Thoracic aorta (tissue), 2 donors: ENCODE results near the gene ASIC3. TPM values are rescaled to one million over a fixed set of nuclear protein-coding genes. Genes with fewer than 3 reads are reported as not detected.
"Not testable (repeated sequence)": the region's sequence is repeated elsewhere in the genome, so short reads cannot be mapped to it uniquely, and the experiment has no call there.

Experiments
- ATAC-seq: fragments of 150-250 bp; one replicate; pipeline ENCODE4 v1.8.0; 2017; ENCODE audit warnings: low read depth; ENCODE audit not compliant: insufficient number of reproducible peaks, low FRiP score
- DNase-seq: peaks from one replicate; pipeline ENCODE4 v3.0.0-alpha.2; 2020; ENCODE audit warnings: low spot score
- H3K27ac ChIP-seq, 2 donors: fragments of 200-600 bp; sonication (generic); 1 replicate in 1 of 2; 2 replicates in 1 of 2; pipeline ENCODE4 v1.5.1; 2016; ENCODE audit warnings: mild to moderate bottlenecking in 2 of 2, moderate library complexity in 2 of 2
- H3K27me3 ChIP-seq: fragments of 200-600 bp; sonication (generic); replicated peaks from 2 replicates; pipeline ENCODE4 v1.6.0; 2016; ENCODE audit warnings: mild to moderate bottlenecking; ENCODE audit not compliant: insufficient read depth
- H3K36me3 ChIP-seq: fragments of 200-600 bp; sonication (generic); one replicate; pipeline ENCODE4 v1.5.1; 2016
- H3K4me1 ChIP-seq, 2 donors: fragments of 200-600 bp; sonication (generic); 1 replicate in 1 of 2; 2 replicates in 1 of 2; pipeline versions ENCODE4 v1.5.1 to v1.6.0; 2016; ENCODE audit warnings: low read depth in 2 of 2, mild to moderate bottlenecking in 1 of 2; ENCODE audit not compliant: control insufficient read depth in 1 of 2
- H3K4me3 ChIP-seq: fragments of 200-600 bp; sonication (generic); 2 replicates; pipeline ENCODE4 v1.5.1; 2016; ENCODE audit warnings: mild to moderate bottlenecking
- H3K9me3 ChIP-seq: fragments of 200-600 bp; sonication (generic); 2 replicates; pipeline ENCODE4 v1.5.1; 2016
- total RNA-seq, 2 donors: library from RNA; depleted of rRNA; stranded (reverse); fragments of >200 nt; gene quantifications; one replicate each; pipeline versions ENCODE4 v1.1.0 to v1.2.3, GENCODE V29; 2016
- TF ChIP-seq, protein P1 (sequence below): fragments of 200-600 bp; sonication (generic); IDR thresholded peaks from one replicate; pipeline ENCODE4 v1.5.1; 2019; ENCODE audit warnings: antibody characterized with exemption

The ASIC3 gene
- total RNA-seq, 2 donors from 2014 or later = 2.0 to 2.8 TPM

DNA sequence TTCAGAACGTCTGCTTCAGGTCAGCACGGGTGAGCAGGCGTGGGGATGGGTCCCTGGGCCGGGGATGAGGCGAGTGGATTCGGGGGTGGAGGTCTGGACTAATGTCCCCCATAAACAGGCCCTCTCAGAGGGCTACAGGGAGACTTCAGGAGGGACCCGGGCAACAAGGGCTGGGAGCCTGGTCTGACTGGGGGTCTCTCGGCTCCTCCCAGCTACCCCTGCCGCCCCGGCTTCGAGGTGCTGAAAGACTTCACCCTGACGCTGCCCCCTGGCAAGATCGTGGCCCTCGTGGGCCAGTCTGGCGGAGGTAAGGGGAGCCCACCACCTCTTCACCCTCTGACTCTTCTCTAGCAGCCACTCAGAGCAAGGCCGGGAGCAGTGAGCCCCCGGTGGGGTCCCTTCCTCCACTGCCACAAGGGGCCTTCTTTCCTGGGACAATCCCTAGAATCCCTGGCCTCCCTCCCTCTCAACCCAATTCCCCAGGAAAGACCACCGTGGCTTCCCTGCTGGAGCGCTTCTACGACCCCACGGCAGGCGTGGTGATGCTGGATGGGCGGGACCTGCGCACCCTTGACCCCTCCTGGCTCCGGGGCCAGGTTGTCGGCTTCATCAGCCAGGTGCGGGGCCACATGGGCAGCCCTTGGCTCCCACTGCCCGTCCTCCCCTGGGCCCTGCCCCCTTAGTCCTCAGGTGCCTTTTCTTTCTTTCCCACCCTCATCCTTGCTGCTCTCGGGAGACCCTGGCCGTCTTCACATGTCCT lies 7.5 kb upstream of the ASIC3 start:
- TF ChIP-seq, protein P1, sequence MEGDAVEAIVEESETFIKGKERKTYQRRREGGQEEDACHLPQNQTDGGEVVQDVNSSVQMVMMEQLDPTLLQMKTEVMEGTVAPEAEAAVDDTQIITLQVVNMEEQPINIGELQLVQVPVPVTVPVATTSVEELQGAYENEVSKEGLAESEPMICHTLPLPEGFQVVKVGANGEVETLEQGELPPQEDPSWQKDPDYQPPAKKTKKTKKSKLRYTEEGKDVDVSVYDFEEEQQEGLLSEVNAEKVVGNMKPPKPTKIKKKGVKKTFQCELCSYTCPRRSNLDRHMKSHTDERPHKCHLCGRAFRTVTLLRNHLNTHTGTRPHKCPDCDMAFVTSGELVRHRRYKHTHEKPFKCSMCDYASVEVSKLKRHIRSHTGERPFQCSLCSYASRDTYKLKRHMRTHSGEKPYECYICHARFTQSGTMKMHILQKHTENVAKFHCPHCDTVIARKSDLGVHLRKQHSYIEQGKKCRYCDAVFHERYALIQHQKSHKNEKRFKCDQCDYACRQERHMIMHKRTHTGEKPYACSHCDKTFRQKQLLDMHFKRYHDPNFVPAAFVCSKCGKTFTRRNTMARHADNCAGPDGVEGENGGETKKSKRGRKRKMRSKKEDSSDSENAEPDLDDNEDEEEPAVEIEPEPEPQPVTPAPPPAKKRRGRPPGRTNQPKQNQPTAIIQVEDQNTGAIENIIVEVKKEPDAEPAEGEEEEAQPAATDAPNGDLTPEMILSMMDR = no peak
- Histone ChIP-seq H3K27me3 (no peaks in the 10 kb centered on the region), H3K27ac (no peak overlapping the region), H3K4me1 (peaks cover 11 to 12% of the 10 kb centered on the region in 2 donors), H3K36me3 (peaks cover 22% of the 10 kb centered on the region), H3K9me3 (no peaks in the 10 kb centered on the region), H3K4me3 (no peak overlapping the region)
- no peak for ATAC-seq
- DNase-seq = no peak

DNA sequence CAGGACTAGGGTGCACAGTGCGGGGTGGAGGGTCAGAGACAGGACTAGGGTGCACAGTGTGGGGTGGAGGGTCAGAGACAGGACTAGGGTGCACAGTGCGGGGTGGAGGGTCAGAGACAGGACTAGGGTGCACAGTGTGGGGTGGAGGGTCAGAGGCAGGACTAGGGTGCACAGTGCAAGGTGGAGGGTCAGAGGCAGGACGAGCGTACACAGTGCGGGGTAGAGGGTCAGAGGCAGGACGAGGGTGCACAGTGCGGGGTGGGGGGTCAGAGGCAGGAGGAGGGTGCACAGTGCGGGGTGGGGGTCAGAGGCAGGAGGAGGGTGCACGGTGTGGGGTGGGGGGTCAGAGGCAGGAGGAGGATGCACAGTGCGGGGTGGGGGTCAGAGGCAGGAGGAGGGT lies 4.9 kb upstream of the ASIC3 start:
- not testable (repeated sequence) for H3K27ac ChIP-seq, H3K27me3 ChIP-seq, H3K36me3 ChIP-seq, DNase-seq, H3K9me3 ChIP-seq, ATAC-seq, H3K4me3 ChIP-seq
- peaks cover 10% of the 10 kb centered on the region in 2 donors for H3K4me1 ChIP-seq

DNA sequence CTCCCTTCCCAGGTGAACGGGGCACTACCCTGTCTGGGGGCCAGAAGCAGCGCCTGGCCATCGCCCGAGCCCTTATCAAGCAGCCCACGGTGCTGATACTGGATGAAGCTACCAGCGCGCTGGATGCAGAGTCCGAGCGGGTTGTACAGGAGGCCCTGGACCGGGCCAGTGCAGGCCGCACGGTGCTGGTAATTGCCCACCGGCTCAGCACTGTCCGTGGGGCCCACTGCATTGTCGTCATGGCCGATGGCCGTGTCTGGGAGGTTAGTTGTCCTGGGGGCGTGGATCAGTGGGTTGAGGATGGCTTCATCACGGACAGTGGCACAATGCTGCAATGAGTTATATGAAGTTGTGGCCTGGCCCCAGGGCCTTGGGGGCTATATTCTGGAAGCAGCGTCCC lies 4.4 kb upstream of the ASIC3 start:
- DNase-seq = no peak

DNA sequence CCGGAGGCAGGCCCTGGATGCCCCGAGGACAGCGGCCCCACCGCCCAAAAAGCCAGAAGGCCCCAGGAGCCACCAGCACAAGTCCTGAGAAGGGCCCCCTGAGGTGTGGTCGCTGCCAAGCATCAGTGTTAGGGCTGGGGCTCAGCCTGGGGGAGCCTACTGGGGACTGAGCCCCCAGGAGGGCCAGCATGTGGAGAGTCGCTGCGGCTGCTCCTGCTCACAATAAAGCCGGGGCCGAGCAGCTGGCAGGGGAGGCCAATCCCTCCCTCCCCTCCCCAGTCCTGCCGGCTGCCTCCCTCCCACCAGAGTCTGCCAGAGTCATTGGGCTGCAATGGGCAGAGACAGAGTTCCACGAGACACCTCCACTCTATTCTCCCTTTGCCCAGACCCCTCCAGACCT lies 3.1 kb upstream of the ASIC3 start:
- DNase-seq = no peak
- Histone ChIP-seq H3K36me3 (peaks cover 9% of the 10 kb centered on the region), H3K27ac (no peak overlapping the region), H3K27me3 (no peaks in the 10 kb centered on the region), H3K4me1 (no peaks in the 10 kb centered on the region), H3K4me3 (no peak overlapping the region), H3K9me3 (no peaks in the 10 kb centered on the region)
- no peak for ATAC-seq
- TF ChIP-seq, protein P1 = no peak

More for the DNA sequence above, 4.4 kb upstream of the ASIC3 start:
- Histone ChIP-seq H3K4me3 (no peak overlapping the region), H3K4me1 (peaks cover 5% of the 10 kb centered on the region in 2 donors), H3K27me3 (no peaks in the 10 kb centered on the region), H3K27ac (no peak overlapping the region), H3K36me3 (peaks cover 9% of the 10 kb centered on the region), H3K9me3 (no peaks in the 10 kb centered on the region)
- no peak for ATAC-seq
- TF ChIP-seq, protein P1 = no peak

DNA sequence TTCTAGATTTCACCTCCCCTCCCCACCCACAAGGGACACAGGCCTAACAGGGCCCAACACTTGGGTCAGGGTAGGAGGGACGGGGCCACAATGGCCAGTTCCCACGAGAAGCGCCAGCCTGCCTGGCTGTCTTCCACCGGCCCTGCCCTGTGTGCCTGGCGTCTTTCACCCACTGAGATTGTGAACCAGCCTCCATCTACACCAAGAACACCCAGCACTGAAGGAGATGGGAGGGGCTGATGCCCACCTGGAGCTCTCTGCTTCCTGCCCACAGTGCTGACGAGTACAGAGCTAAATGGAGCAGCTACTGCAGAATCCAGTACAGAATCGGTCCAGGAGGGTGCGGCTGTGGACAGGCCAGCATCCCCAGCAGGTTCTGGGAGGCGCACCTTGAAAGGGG lies 2.4 kb upstream of the ASIC3 start:
- no peak for ATAC-seq
- TF ChIP-seq, protein P1 = no peak

More for the DNA sequence above, 2.4 kb upstream of the ASIC3 start:
- Histone ChIP-seq H3K27me3 (no peaks in the 10 kb centered on the region), H3K4me3 (no peak overlapping the region), H3K27ac (no peak overlapping the region), H3K4me1 (peaks cover 0 to 2% of the 10 kb centered on the region in 2 donors), H3K9me3 (no peaks in the 10 kb centered on the region), H3K36me3 (peaks cover 9% of the 10 kb centered on the region)
- no peak for DNase-seq
